Psoas muscle (tissue), 8 donors: ENCODE data around the gene PIWIL1. TPM values are rescaled to one million over a fixed set of nuclear protein-coding genes. Genes with fewer than 3 reads are reported as not detected.

Experiments
- ATAC-seq, 4 donors: fragments of 200-7000 bp; cut with Tn5 transposase; one replicate each; pipeline ENCODE4 v1.9.1; 2020; ENCODE audit warnings: moderate library complexity in 3 of 4, mild to moderate bottlenecking in 2 of 4
- DNase-seq, 2 donors: peaks; one replicate each; pipeline ENCODE4 v3.0.0-alpha.2; 2020
- H3K27ac ChIP-seq: fragments of 200-600 bp; one replicate; pipeline ENCODE4 v1.8.0; 2022
- H3K27me3 ChIP-seq, 3 donors: fragments of 200-600 bp in 1 of 3; one replicate each; pipeline versions ENCODE4 v1.6.1 to v1.8.0; 2013 to 2022; ENCODE audit warnings: low read length in 2 of 3, mild to moderate bottlenecking in 2 of 3, moderate library complexity in 1 of 3; ENCODE audit not compliant: insufficient read depth in 3 of 3
- H3K36me3 ChIP-seq, 2 donors: fragments of 200-600 bp in 1 of 2; one replicate each; pipeline versions ENCODE4 v1.6.1 to v1.8.0; 2013 to 2022; ENCODE audit warnings: low read depth in 1 of 2, mild to moderate bottlenecking in 1 of 2, moderate library complexity in 1 of 2; ENCODE audit not compliant: insufficient read depth in 1 of 2
- H3K4me1 ChIP-seq: fragments of 200-600 bp; one replicate; pipeline ENCODE4 v1.8.0; 2022
- H3K4me3 ChIP-seq: fragments of 200-600 bp; one replicate; pipeline ENCODE4 v1.8.0; 2022; ENCODE audit warnings: mild to moderate bottlenecking
- H3K9me3 ChIP-seq: fragments of 200-600 bp; one replicate; pipeline ENCODE4 v1.8.0; 2022
- WGBS, 3 donors: extraction: QIAGEN DNeasy Blood & Tissue Kit; methylation state at CpG; one replicate each; pipeline versions ENCODE4 v1.1.6 to v1.1.7; 2013; 5-methylcytosine and 5-hydroxymethylcytosine counted together
- intact Hi-C, 2 donors: fragments of 100-400 bp; cut with DNase I; formaldehyde crosslinking; loops; one replicate each; pipeline versions ENCODE4 v1.11.0 to v1.14.2; 2022
- polyA plus RNA-seq, 3 donors: library from polyadenylated mRNA; stranded (reverse); fragments of 200-250 nt; gene quantifications; one replicate each; pipeline ENCODE4 v1.2.3, GENCODE V29; 2013
- total RNA-seq, 4 donors: library from RNA; stranded (reverse); fragmentation: NEBNext Ultra II Directional in 2 of 4; extraction: Animal tissue kit (Norgen Biotek cat#: 25700) in 2 of 4; gene quantifications; one replicate each; pipeline versions ENCODE4 v1.2.1 to v1.2.4, GENCODE V29; 2021 to 2023
- TF ChIP-seq, protein P1 (sequence below): fragments of 200-600 bp; IDR thresholded peaks from one replicate; pipeline ENCODE4 v1.8.0; 2022; ENCODE audit warnings: antibody characterized with exemption
- donor health status: healthy with polysubstance abuse.
- donor health status: DM: no; HTN: no; CAD: no; lungs with moderate emphysema.
- donor health status: Bipolar disorder and iron deficiency.
- donor health status: healthy.
- donor health status: DM: yes; HTN: yes; CAD: no.
- donor health status: DM: no; HTN: no; CAD: no.
- donor health status: DM: no; HTN: no; CAD: no.
- donor health status: DM: yes; HTN: yes; CAD: no.

Gene PIWIL1
- total and polyA plus RNA-seq, 7 donors, result not detected

- Histone ChIP-seq H3K27ac (no peak overlapping the region), H3K9me3 (no peaks in the 10 kb centered on the region), H3K36me3 (no peaks in the 10 kb centered on the region), H3K27me3 (peaks cover 0 to 15% (median 7%) of the 10 kb centered on the region in 3 donors), H3K4me3 (no peak overlapping the region), H3K4me1 (no peaks in the 10 kb centered on the region)
- intact Hi-C loops, result loop anchor here in 1 of 2 donors (5.0 kb wide), 1 partner anchor 292 kb away; no protein-coding TSS in a partner anchor
- WGBS, 3 donors, result 13 to 17% (median 16%) methylated on average over 40 to 82 of the region's 82 CpGs
- TF ChIP-seq, protein P1, sequence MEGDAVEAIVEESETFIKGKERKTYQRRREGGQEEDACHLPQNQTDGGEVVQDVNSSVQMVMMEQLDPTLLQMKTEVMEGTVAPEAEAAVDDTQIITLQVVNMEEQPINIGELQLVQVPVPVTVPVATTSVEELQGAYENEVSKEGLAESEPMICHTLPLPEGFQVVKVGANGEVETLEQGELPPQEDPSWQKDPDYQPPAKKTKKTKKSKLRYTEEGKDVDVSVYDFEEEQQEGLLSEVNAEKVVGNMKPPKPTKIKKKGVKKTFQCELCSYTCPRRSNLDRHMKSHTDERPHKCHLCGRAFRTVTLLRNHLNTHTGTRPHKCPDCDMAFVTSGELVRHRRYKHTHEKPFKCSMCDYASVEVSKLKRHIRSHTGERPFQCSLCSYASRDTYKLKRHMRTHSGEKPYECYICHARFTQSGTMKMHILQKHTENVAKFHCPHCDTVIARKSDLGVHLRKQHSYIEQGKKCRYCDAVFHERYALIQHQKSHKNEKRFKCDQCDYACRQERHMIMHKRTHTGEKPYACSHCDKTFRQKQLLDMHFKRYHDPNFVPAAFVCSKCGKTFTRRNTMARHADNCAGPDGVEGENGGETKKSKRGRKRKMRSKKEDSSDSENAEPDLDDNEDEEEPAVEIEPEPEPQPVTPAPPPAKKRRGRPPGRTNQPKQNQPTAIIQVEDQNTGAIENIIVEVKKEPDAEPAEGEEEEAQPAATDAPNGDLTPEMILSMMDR, result no peak
- DNase-seq (no peak), ATAC-seq (no peak)
Observed at GRCh38 chr12:130338794-130339601, 1.3 kb downstream of the PIWIL1 start.

- H3K36me3 ChIP-seq, result no peaks in the 10 kb centered on the region
- no peak for DNase-seq
- H3K27ac ChIP-seq, result no peak overlapping the region
- TF ChIP-seq, protein P1, result no peak
- intact Hi-C loops, result loop anchor here in 1 of 2 donors (5.0 kb wide), 1 partner anchor 293 kb away; no protein-coding TSS in a partner anchor
- no peak overlapping the region for H3K4me3 ChIP-seq
- 53 to 57% (median 56%) methylated on average over 15 of the region's 15 CpGs for WGBS, 3 donors
- H3K9me3 ChIP-seq, result no peaks in the 10 kb centered on the region
- peaks cover 0 to 15% (median 7%) of the 10 kb centered on the region in 3 donors for H3K27me3 ChIP-seq
- no peaks in the 10 kb centered on the region for H3K4me1 ChIP-seq
- no peak for ATAC-seq
Observed at GRCh38 chr12:130339951-130340350, 2.3 kb downstream of the PIWIL1 start.

- intact Hi-C loops, result no loop called here
- H3K4me1 ChIP-seq, result no peaks in the 10 kb centered on the region
- H3K36me3 ChIP-seq, result no peaks in the 10 kb centered on the region
- no peak overlapping the region for H3K4me3 ChIP-seq
- WGBS, 3 donors, result 59 to 71% (median 65%) methylated on average over 8 of the region's 8 CpGs
- ATAC-seq (no peak), DNase-seq (no peak)
- TF ChIP-seq, protein P1, result no peak
- peaks cover 3 to 15% (median 7%) of the 10 kb centered on the region in 3 donors for H3K27me3 ChIP-seq
- no peak overlapping the region for H3K27ac ChIP-seq
- H3K9me3 ChIP-seq, result no peaks in the 10 kb centered on the region
Observed at GRCh38 chr12:130342442-130342841, 4.8 kb downstream of the PIWIL1 start.

- Histone ChIP-seq H3K27me3 (peaks cover 3 to 15% (median 7%) of the 10 kb centered on the region in 3 donors), H3K36me3 (no peaks in the 10 kb centered on the region), H3K4me3 (no peak overlapping the region), H3K27ac (no peak overlapping the region), H3K4me1 (no peaks in the 10 kb centered on the region), H3K9me3 (no peaks in the 10 kb centered on the region)
- DNase-seq (no peak), ATAC-seq (no peak)
- TF ChIP-seq, protein P1, result no peak
- intact Hi-C loops, result no loop called here
- 72 to 80% (median 77%) methylated on average over 5 of the region's 5 CpGs for WGBS, 3 donors
Observed at GRCh38 chr12:130342842-130343241, 5.2 kb downstream of the PIWIL1 start.
